GM12878 (cell line): ENCODE measurements around the gene NUDCD3.

ENCODE experiments used
- BACH1 ChIP-seq: fragments of 450-650 bp; IDR thresholded peaks from 2 replicates; pipeline ENCODE4 v1.6.1; 2017; ENCODE audit warnings: mild to moderate bottlenecking, borderline replicate concordance
- CTCF ChIP-seq, 3 experiments: IDR thresholded peaks in 2 of 3; conservative IDR thresholded peaks in 1 of 3; 2 replicates each; pipeline ENCODE4 v1.5.1; 2011; ENCODE audit warnings: low read depth in 3 of 3, low read length in 3 of 3, mild to moderate bottlenecking in 3 of 3, control low read depth in 2 of 3, moderate library complexity in 2 of 3, inconsistent platforms in 1 of 3, mixed read lengths in 1 of 3; ENCODE audit not compliant: control insufficient read depth in 2 of 3, insufficient read depth in 1 of 3; ENCODE audit errors: extremely low read depth in 1 of 3
- EP300 ChIP-seq, 2 experiments: fragments of 150-350 bp in 1 of 2; IDR thresholded peaks; 2 replicates each; pipeline ENCODE4 v1.6.1; 2011 to 2012; ENCODE audit warnings: low read depth in 2 of 2, low read length in 2 of 2, borderline replicate concordance in 1 of 2, improper control_type of control experiment in 1 of 2, inconsistent platforms in 1 of 2; ENCODE audit not compliant: control insufficient read depth in 1 of 2
- JUND ChIP-seq: IDR thresholded peaks from 2 replicates; pipeline ENCODE4 v1.6.1; 2012; ENCODE audit warnings: low read depth, mild to moderate bottlenecking, low read length, improper control_type of control experiment, moderate library complexity
- RAD21 ChIP-seq: IDR thresholded peaks from 2 replicates; pipeline ENCODE4 v1.6.1; 2011; ENCODE audit warnings: mild to moderate bottlenecking, low read depth, low read length, moderate library complexity; ENCODE audit not compliant: insufficient read depth
- SIN3A ChIP-seq: IDR thresholded peaks from 2 replicates; pipeline ENCODE4 v1.6.1; 2012; ENCODE audit warnings: low read depth, low read length, improper control_type of control experiment
- ZNF384 ChIP-seq: IDR thresholded peaks from 2 replicates; pipeline ENCODE4 v1.6.1; 2012; ENCODE audit warnings: low read depth, mild to moderate bottlenecking, low read length, improper control_type of control experiment, borderline replicate concordance

- TF ChIP-seq RAD21 (peak; percentile 98), CTCF (IDR thresholded peaks at IDR 0.05 in 2 of 3, conservative IDR thresholded peaks at IDR 0.05 in 1 of 3; ENCODE audit: control insufficient read depth in 2 of 3, extremely low read depth in 1 of 3, insufficient read depth in 1 of 3, low read depth in 3 of 3, low read length in 3 of 3) (peak; percentile 96 to 98 (median 98); a peak in 5 of 6 replicates), ZNF384 (no peak), JUND (no peak), EP300 (IDR thresholded peaks at IDR 0.05; ENCODE audit: borderline replicate concordance in 1 of 2, control insufficient read depth in 1 of 2, low read depth in 2 of 2, low read length in 2 of 2) (no peak), SIN3A (no peak), BACH1 (no peak)
These were observed 13.2 kb downstream of the NUDCD3 start for GRCh38 chr7:44477063-44477830.
